ENCODE measurements around the gene SFMBT2.
A peak's percentile ranks its signal among the peaks of the same experiment; 100 is the strongest.

SFMBT2 gene

GRCh38 chr10:7173948-7174347 is 236.9 kb downstream of the SFMBT2 start:
- H3K4me3 ChIP-seq (ENCODE audit: low read depth in 1 of 5, low read length in 5 of 5) = no peak overlapping the region
- H3K9ac ChIP-seq (ENCODE audit: low read length in 5 of 5) = no peak overlapping the region
- peaks cover 0 to 3% (median 0%) of the 10 kb centered on the region in 5 donors for H3K9me3 ChIP-seq (ENCODE audit: control insufficient read depth in 5 of 5, low read length in 5 of 5)
- H3K4me1 ChIP-seq (ENCODE audit: control insufficient read depth in 5 of 5, insufficient read depth in 5 of 5, low read length in 5 of 5) = no peaks in the 10 kb centered on the region
- no peaks in the 10 kb centered on the region for H3K27me3 ChIP-seq (ENCODE audit: control insufficient read depth in 5 of 5, insufficient read depth in 4 of 5, low read length in 5 of 5)
- H3K27ac ChIP-seq (ENCODE audit: low read depth, low read length) = no peak overlapping the region
- peaks cover 0 to 72% (median 50%) of the 10 kb centered on the region in 5 donors for H3K36me3 ChIP-seq (ENCODE audit: control insufficient read depth in 5 of 5, insufficient read depth in 5 of 5, low read length in 5 of 5)

GRCh38 chr10:7171825-7172224 is 239.0 kb downstream of the SFMBT2 start:
- Histone ChIP-seq H3K4me1 (ENCODE audit: control insufficient read depth in 5 of 5, insufficient read depth in 5 of 5, low read length in 5 of 5) (no peaks in the 10 kb centered on the region), H3K36me3 (ENCODE audit: control insufficient read depth in 5 of 5, insufficient read depth in 5 of 5, low read length in 5 of 5) (peaks cover 0 to 67% (median 50%) of the 10 kb centered on the region in 5 donors), H3K27me3 (ENCODE audit: control insufficient read depth in 5 of 5, insufficient read depth in 4 of 5, low read length in 5 of 5) (no peaks in the 10 kb centered on the region), H3K27ac (ENCODE audit: low read depth, low read length) (no peak overlapping the region), H3K9me3 (ENCODE audit: control insufficient read depth in 5 of 5, low read length in 5 of 5) (peaks cover 0 to 3% (median 0%) of the 10 kb centered on the region in 5 donors), H3K9ac (ENCODE audit: low read length in 5 of 5) (no peak overlapping the region), H3K4me3 (ENCODE audit: low read depth in 1 of 5, low read length in 5 of 5) (no peak overlapping the region)

- no peak overlapping the region for H3K9ac ChIP-seq (ENCODE audit: low read length in 5 of 5)
- no peak overlapping the region for H3K27ac ChIP-seq (ENCODE audit: low read depth, low read length)
- H3K27me3 ChIP-seq (ENCODE audit: control insufficient read depth in 5 of 5, insufficient read depth in 4 of 5, low read length in 5 of 5) = no peaks in the 10 kb centered on the region
- H3K36me3 ChIP-seq (ENCODE audit: control insufficient read depth in 5 of 5, insufficient read depth in 5 of 5, low read length in 5 of 5) = peaks cover 0 to 60% (median 50%) of the 10 kb centered on the region in 5 donors
- H3K4me1 ChIP-seq (ENCODE audit: control insufficient read depth in 5 of 5, insufficient read depth in 5 of 5, low read length in 5 of 5) = no peaks in the 10 kb centered on the region
- H3K9me3 ChIP-seq (ENCODE audit: control insufficient read depth in 5 of 5, low read length in 5 of 5) = peaks cover 0 to 3% (median 0%) of the 10 kb centered on the region in 5 donors
- H3K4me3 ChIP-seq (ENCODE audit: low read depth in 1 of 5, low read length in 5 of 5) = no peak overlapping the region
These were observed 240.1 kb downstream of the SFMBT2 start for GRCh38 chr10:7170626-7171322.

- Histone ChIP-seq H3K27ac (ENCODE audit: low read depth, low read length) (no peak overlapping the region), H3K27me3 (ENCODE audit: control insufficient read depth in 5 of 5, insufficient read depth in 4 of 5, low read length in 5 of 5) (no peaks in the 10 kb centered on the region), H3K4me3 (ENCODE audit: low read depth in 1 of 5, low read length in 5 of 5) (no peak overlapping the region), H3K4me1 (ENCODE audit: control insufficient read depth in 5 of 5, insufficient read depth in 5 of 5, low read length in 5 of 5) (no peaks in the 10 kb centered on the region), H3K36me3 (ENCODE audit: control insufficient read depth in 5 of 5, insufficient read depth in 5 of 5, low read length in 5 of 5) (peaks cover 0 to 49% (median 41%) of the 10 kb centered on the region in 5 donors), H3K9ac (ENCODE audit: low read length in 5 of 5) (no peak overlapping the region), H3K9me3 (ENCODE audit: control insufficient read depth in 5 of 5, low read length in 5 of 5) (no peaks in the 10 kb centered on the region)
These were observed 242.4 kb downstream of the SFMBT2 start for GRCh38 chr10:7168414-7168813.

- H3K4me1 ChIP-seq (ENCODE audit: control insufficient read depth in 5 of 5, insufficient read depth in 5 of 5, low read length in 5 of 5) = peaks cover 0 to 10% (median 5%) of the 10 kb centered on the region in 5 donors
- no peaks in the 10 kb centered on the region for H3K9me3 ChIP-seq (ENCODE audit: control insufficient read depth in 5 of 5, low read length in 5 of 5)
- H3K27me3 ChIP-seq (ENCODE audit: control insufficient read depth in 5 of 5, insufficient read depth in 4 of 5, low read length in 5 of 5) = no peaks in the 10 kb centered on the region
- H3K27ac ChIP-seq (ENCODE audit: low read depth, low read length) = no peak overlapping the region
- no peak overlapping the region for H3K4me3 ChIP-seq (ENCODE audit: low read depth in 1 of 5, low read length in 5 of 5)
- peaks cover 0 to 46% (median 32%) of the 10 kb centered on the region in 5 donors for H3K36me3 ChIP-seq (ENCODE audit: control insufficient read depth in 5 of 5, insufficient read depth in 5 of 5, low read length in 5 of 5)
- no peak overlapping the region for H3K9ac ChIP-seq (ENCODE audit: low read length in 5 of 5)
These were observed 245.2 kb downstream of the SFMBT2 start for GRCh38 chr10:7165500-7166177.

- no peak overlapping the region for H3K4me3 ChIP-seq (ENCODE audit: low read depth in 1 of 5, low read length in 5 of 5)
- H3K36me3 ChIP-seq (ENCODE audit: control insufficient read depth in 5 of 5, insufficient read depth in 5 of 5, low read length in 5 of 5) = peaks cover 0 to 46% (median 29%) of the 10 kb centered on the region in 5 donors
- no peaks in the 10 kb centered on the region for H3K9me3 ChIP-seq (ENCODE audit: control insufficient read depth in 5 of 5, low read length in 5 of 5)
- H3K9ac ChIP-seq (ENCODE audit: low read length in 5 of 5) = no peak overlapping the region
- H3K4me1 ChIP-seq (ENCODE audit: control insufficient read depth in 5 of 5, insufficient read depth in 5 of 5, low read length in 5 of 5) = peaks cover 0 to 10% (median 5%) of the 10 kb centered on the region in 5 donors
- no peak overlapping the region for H3K27ac ChIP-seq (ENCODE audit: low read depth, low read length)
- no peaks in the 10 kb centered on the region for H3K27me3 ChIP-seq (ENCODE audit: control insufficient read depth in 5 of 5, insufficient read depth in 4 of 5, low read length in 5 of 5)
These were observed 245.9 kb downstream of the SFMBT2 start for GRCh38 chr10:7164955-7165354.

GRCh38 chr10:7162331-7162730 is 248.5 kb downstream of the SFMBT2 start:
- H3K27ac ChIP-seq (ENCODE audit: low read depth, low read length) = peak overlapping the region; percentile 51
- no peaks in the 10 kb centered on the region for H3K27me3 ChIP-seq (ENCODE audit: control insufficient read depth in 5 of 5, insufficient read depth in 4 of 5, low read length in 5 of 5)

GRCh38 chr10:7161484-7162250 is 249.2 kb downstream of the SFMBT2 start:
- peak overlapping the region in 3 of 5 donors; percentile 6 to 27 (median 19) for H3K4me3 ChIP-seq (ENCODE audit: low read depth in 1 of 5, low read length in 5 of 5)
- H3K4me1 ChIP-seq (ENCODE audit: control insufficient read depth in 5 of 5, insufficient read depth in 5 of 5, low read length in 5 of 5) = peaks cover 0 to 10% (median 5%) of the 10 kb centered on the region in 5 donors
- H3K27me3 ChIP-seq (ENCODE audit: control insufficient read depth in 5 of 5, insufficient read depth in 4 of 5, low read length in 5 of 5) = no peaks in the 10 kb centered on the region
- peaks cover 0 to 43% (median 26%) of the 10 kb centered on the region in 5 donors for H3K36me3 ChIP-seq (ENCODE audit: control insufficient read depth in 5 of 5, insufficient read depth in 5 of 5, low read length in 5 of 5)
- H3K9me3 ChIP-seq (ENCODE audit: control insufficient read depth in 5 of 5, low read length in 5 of 5) = no peaks in the 10 kb centered on the region
- peak overlapping the region; percentile 51 for H3K27ac ChIP-seq (ENCODE audit: low read depth, low read length)
- H3K9ac ChIP-seq (ENCODE audit: low read length in 5 of 5) = peak overlapping the region in 1 of 5 donors; percentile 28

More at GRCh38 chr10:7162331-7162730, 248.5 kb downstream of the SFMBT2 start:
- Histone ChIP-seq H3K9ac (ENCODE audit: low read length in 5 of 5) (peak overlapping the region in 2 of 5 donors; percentile 7 to 28), H3K4me1 (ENCODE audit: control insufficient read depth in 5 of 5, insufficient read depth in 5 of 5, low read length in 5 of 5) (peaks cover 0 to 10% (median 5%) of the 10 kb centered on the region in 5 donors), H3K36me3 (ENCODE audit: control insufficient read depth in 5 of 5, insufficient read depth in 5 of 5, low read length in 5 of 5) (peaks cover 0 to 43% (median 26%) of the 10 kb centered on the region in 5 donors), H3K4me3 (ENCODE audit: low read depth in 1 of 5, low read length in 5 of 5) (peak overlapping the region in 2 of 5 donors; percentile 6 to 27), H3K9me3 (ENCODE audit: control insufficient read depth in 5 of 5, low read length in 5 of 5) (no peaks in the 10 kb centered on the region)

- H3K27ac ChIP-seq (ENCODE audit: low read depth, low read length) = no peak overlapping the region
- peaks cover 0 to 43% (median 26%) of the 10 kb centered on the region in 5 donors for H3K36me3 ChIP-seq (ENCODE audit: control insufficient read depth in 5 of 5, insufficient read depth in 5 of 5, low read length in 5 of 5)
These were observed 250.9 kb downstream of the SFMBT2 start for GRCh38 chr10:7159928-7160327.

More at GRCh38 chr10:7159928-7160327, 250.9 kb downstream of the SFMBT2 start:
- Histone ChIP-seq H3K27me3 (ENCODE audit: control insufficient read depth in 5 of 5, insufficient read depth in 4 of 5, low read length in 5 of 5) (no peaks in the 10 kb centered on the region), H3K4me3 (ENCODE audit: low read depth in 1 of 5, low read length in 5 of 5) (no peak overlapping the region), H3K9me3 (ENCODE audit: control insufficient read depth in 5 of 5, low read length in 5 of 5) (no peaks in the 10 kb centered on the region), H3K4me1 (ENCODE audit: control insufficient read depth in 5 of 5, insufficient read depth in 5 of 5, low read length in 5 of 5) (peaks cover 0 to 10% (median 5%) of the 10 kb centered on the region in 5 donors), H3K9ac (ENCODE audit: low read length in 5 of 5) (no peak overlapping the region)
